Measurements from ENCODE around the gene ZNF878. TPM values are rescaled to one million over a fixed set of nuclear protein-coding genes. Genes with fewer than 3 reads are reported as not detected.

The ZNF878 gene
- total and polyA plus RNA-seq, 9 of the 15 experiments (the other 6 are each of a cell fraction or from before 2014, with no cell fraction given) = 0.30 to 1.4 (median 0.50) TPM

GRCh38 chr19:12052497-12053169 is at the start of gene ZNF878 (continued):
- TF ChIP-seq, protein P1, sequence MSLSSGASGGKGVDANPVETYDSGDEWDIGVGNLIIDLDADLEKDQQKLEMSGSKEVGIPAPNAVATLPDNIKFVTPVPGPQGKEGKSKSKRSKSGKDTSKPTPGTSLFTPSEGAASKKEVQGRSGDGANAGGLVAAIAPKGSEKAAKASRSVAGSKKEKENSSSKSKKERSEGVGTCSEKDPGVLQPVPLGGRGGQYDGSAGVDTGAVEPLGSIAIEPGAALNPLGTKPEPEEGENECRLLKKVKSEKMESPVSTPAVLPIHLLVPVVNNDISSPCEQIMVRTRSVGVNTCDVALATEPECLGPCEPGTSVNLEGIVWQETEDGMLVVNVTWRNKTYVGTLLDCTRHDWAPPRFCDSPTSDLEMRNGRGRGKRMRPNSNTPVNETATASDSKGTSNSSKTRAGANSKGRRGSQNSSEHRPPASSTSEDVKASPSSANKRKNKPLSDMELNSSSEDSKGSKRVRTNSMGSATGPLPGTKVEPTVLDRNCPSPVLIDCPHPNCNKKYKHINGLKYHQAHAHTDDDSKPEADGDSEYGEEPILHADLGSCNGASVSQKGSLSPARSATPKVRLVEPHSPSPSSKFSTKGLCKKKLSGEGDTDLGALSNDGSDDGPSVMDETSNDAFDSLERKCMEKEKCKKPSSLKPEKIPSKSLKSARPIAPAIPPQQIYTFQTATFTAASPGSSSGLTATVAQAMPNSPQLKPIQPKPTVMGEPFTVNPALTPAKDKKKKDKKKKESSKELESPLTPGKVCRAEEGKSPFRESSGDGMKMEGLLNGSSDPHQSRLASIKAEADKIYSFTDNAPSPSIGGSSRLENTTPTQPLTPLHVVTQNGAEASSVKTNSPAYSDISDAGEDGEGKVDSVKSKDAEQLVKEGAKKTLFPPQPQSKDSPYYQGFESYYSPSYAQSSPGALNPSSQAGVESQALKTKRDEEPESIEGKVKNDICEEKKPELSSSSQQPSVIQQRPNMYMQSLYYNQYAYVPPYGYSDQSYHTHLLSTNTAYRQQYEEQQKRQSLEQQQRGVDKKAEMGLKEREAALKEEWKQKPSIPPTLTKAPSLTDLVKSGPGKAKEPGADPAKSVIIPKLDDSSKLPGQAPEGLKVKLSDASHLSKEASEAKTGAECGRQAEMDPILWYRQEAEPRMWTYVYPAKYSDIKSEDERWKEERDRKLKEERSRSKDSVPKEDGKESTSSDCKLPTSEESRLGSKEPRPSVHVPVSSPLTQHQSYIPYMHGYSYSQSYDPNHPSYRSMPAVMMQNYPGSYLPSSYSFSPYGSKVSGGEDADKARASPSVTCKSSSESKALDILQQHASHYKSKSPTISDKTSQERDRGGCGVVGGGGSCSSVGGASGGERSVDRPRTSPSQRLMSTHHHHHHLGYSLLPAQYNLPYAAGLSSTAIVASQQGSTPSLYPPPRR (CRISPR knock-in tag; IDR thresholded peaks at IDR 0.05; ENCODE audit: borderline replicate concordance) = no peak
- TF ChIP-seq RBFOX2 (IDR thresholded peaks at IDR 0.05; ENCODE audit: low read depth, low read length) = peak; percentile 83
- peak; percentile 80 for TF ChIP-seq POLR2G (IDR thresholded peaks at IDR 0.05; ENCODE audit: low read depth, low read length)
- TF ChIP-seq U2AF1 (optimal IDR thresholded peaks at IDR 0.05; ENCODE audit: low read depth, low read length) = no peak
- no peak for TF ChIP-seq SMAD2 (IDR thresholded peaks at IDR 0.05; ENCODE audit: low read depth, low read length)
- peak; percentile 52 for TF ChIP-seq TAF9B (IDR thresholded peaks at IDR 0.05; ENCODE audit: partially characterized antibody)
- no peak for TF ChIP-seq ZC3H8 (IDR thresholded peaks at IDR 0.05)
- TF ChIP-seq ZNF79 (CRISPR knock-in tag; IDR thresholded peaks at IDR 0.05; ENCODE audit: low read depth) = no peak
- no peak for TF ChIP-seq ERF (CRISPR knock-in tag; IDR thresholded peaks at IDR 0.05)
- TF ChIP-seq SETDB1 (IDR thresholded peaks at IDR 0.05; ENCODE audit: low read length) = no peak
- peak; percentile 4 for TF ChIP-seq RBM25 (IDR thresholded peaks at IDR 0.05; ENCODE audit: low read depth, low read length, severe bottlenecking)

Data from K562 (cell line).